Tibial nerve (tissue), 3 donors: ENCODE measurements around the gene GPC2.

Experiments
- POLR2A ChIP-seq, 2 donors: fragments of 450-650 bp; IDR thresholded peaks; one replicate each; pipeline ENCODE4 v1.6.1; 2017; ENCODE audit warnings: antibody characterized with exemption in 2 of 2, mild to moderate bottlenecking in 2 of 2, moderate library complexity in 2 of 2
- TF ChIP-seq, protein P1 (sequence below), 5 experiments: fragments of 200-600 bp in 3 of 5; fragments of 450-650 bp in 2 of 5; sonication (generic) in 3 of 5; IDR thresholded peaks; one replicate each; pipeline ENCODE4 v1.5.1; 2016 to 2019; ENCODE audit warnings: antibody characterized with exemption in 5 of 5, mild to moderate bottlenecking in 3 of 5, moderate library complexity in 2 of 5

DNA sequence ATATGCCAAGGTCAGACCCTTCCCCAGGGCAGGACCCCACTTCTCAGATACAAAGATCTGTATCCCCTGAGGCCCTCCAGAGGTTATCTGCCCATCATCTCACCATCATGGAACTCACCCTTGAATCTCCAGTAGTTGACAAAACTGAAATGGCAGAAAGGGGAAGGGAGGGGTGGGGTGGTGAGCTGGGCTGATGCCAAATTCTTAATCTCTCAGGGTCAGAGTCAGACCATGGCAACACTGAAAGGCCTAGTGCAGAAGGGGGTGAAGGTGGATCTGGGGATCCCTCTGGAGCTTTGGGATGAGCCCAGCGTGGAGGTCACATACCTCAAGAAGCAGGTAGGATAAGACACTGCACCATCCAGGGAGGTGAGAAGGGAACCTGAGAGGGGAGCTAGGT lies 54.6 kb downstream of the GPC2 start:
- TF ChIP-seq, protein P1, sequence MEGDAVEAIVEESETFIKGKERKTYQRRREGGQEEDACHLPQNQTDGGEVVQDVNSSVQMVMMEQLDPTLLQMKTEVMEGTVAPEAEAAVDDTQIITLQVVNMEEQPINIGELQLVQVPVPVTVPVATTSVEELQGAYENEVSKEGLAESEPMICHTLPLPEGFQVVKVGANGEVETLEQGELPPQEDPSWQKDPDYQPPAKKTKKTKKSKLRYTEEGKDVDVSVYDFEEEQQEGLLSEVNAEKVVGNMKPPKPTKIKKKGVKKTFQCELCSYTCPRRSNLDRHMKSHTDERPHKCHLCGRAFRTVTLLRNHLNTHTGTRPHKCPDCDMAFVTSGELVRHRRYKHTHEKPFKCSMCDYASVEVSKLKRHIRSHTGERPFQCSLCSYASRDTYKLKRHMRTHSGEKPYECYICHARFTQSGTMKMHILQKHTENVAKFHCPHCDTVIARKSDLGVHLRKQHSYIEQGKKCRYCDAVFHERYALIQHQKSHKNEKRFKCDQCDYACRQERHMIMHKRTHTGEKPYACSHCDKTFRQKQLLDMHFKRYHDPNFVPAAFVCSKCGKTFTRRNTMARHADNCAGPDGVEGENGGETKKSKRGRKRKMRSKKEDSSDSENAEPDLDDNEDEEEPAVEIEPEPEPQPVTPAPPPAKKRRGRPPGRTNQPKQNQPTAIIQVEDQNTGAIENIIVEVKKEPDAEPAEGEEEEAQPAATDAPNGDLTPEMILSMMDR (IDR thresholded peaks at IDR 0.05) = no peak
- no peak for TF ChIP-seq POLR2A (IDR thresholded peaks at IDR 0.05)
